GM12878 (cell line): ENCODE measurements around the gene KCNC1. TPM values are rescaled to one million over a fixed set of nuclear protein-coding genes. Genes with fewer than 3 reads are reported as not detected.

Experiments
- ATAC-seq: fragments of 200-7000 bp; cut with Tn5 transposase; 3 replicates; pipeline ENCODE4 v1.9.1; 2020; ENCODE audit warnings: mild to moderate bottlenecking, moderate library complexity
- BruUV-seq: library from RNA; stranded (reverse); fragments of 400-500 nt; replicated peaks from 2 replicates; lab custom pipeline; 2021; lab: Mats Ljungman, UMichigan
- CTCF ChIA-PET: fragments of 300-600 bp; sonication (Branson Sonifier 250); formaldehyde crosslinking; extraction: SDS; loops from one replicate; lab custom pipeline; 2021; ENCODE audit warnings: inconsistent platforms; lab: Yijun Ruan, JAX
- POLR2A ChIA-PET: fragments of 350-600 bp; formaldehyde crosslinking; extraction: SDS; loops from one replicate; lab custom pipeline; 2021; ENCODE audit warnings: inconsistent platforms; lab: Charles Lee
- RAD21 ChIA-PET: fragments of 300-600 bp; sonication (Branson Sonifier 250); formaldehyde crosslinking; loops from one replicate; lab custom pipeline; 2023; ENCODE audit warnings: antibody characterized with exemption; ENCODE audit not compliant: unreplicated experiment; lab: Charles Lee
- SMC1A ChIA-PET: fragments of 300-600 bp; sonication (Branson Sonifier 250); formaldehyde crosslinking; loops from one replicate; lab custom pipeline; 2023; ENCODE audit not compliant: unreplicated experiment, uncharacterized antibody; lab: Charles Lee
- DNase-seq: peaks from one replicate; pipeline ENCODE4 v3.0.0-alpha.2; 2011; ENCODE audit warnings: low read depth, low spot score
- FAIRE-seq: peaks from 3 replicates; lab custom pipeline; 2011; peaks lifted over from hg19 to GRCh38; lab: Jason Lieb, UNC
- H2AFZ ChIP-seq: 2 replicates; pipeline ENCODE4 v1.6.0; 2011; ENCODE audit warnings: low read depth, low read length, control low read depth; ENCODE audit not compliant: control insufficient read depth
- H3K27ac ChIP-seq: 2 replicates; pipeline ENCODE4 v1.5.1; 2011; ENCODE audit warnings: control low read depth; ENCODE audit not compliant: control insufficient read depth, insufficient read depth
- H3K27me3 ChIP-seq, 2 experiments: replicated peaks in 1 of 2; 2 replicates each; pipeline versions ENCODE4 v1.6.0 to v1.6.1; 2011; ENCODE audit warnings: low read length in 1 of 2; ENCODE audit not compliant: control insufficient read depth in 2 of 2, insufficient read depth in 2 of 2
- H3K36me3 ChIP-seq, 2 experiments: 2 replicates each; pipeline ENCODE4 v1.5.1; 2011; ENCODE audit warnings: low read length in 1 of 2; ENCODE audit not compliant: control insufficient read depth in 2 of 2, insufficient read depth in 2 of 2
- H3K4me1 ChIP-seq: 2 replicates; pipeline ENCODE4 v1.6.1; 2011; ENCODE audit warnings: mild to moderate bottlenecking, low read length, moderate library complexity, mixed read lengths; ENCODE audit not compliant: control insufficient read depth, insufficient read depth
- H3K4me2 ChIP-seq: 2 replicates; pipeline ENCODE4 v1.6.0; 2011; ENCODE audit warnings: control low read depth; ENCODE audit not compliant: control insufficient read depth, insufficient read depth
- H3K4me3 ChIP-seq: fragments of 200-600 bp; sonication (generic); 2 replicates; pipeline ENCODE4 v1.5.1; 2016
- H3K79me2 ChIP-seq: 2 replicates; pipeline ENCODE4 v1.6.0; 2011; ENCODE audit warnings: low read length; ENCODE audit not compliant: control insufficient read depth, insufficient read depth
- H3K9ac ChIP-seq: 2 replicates; pipeline ENCODE4 v1.8.0; 2011; ENCODE audit warnings: low read length, control low read depth, mixed read lengths; ENCODE audit not compliant: control insufficient read depth, insufficient read depth
- H3K9me3 ChIP-seq: replicated peaks from 3 replicates; pipeline ENCODE4 v1.5.1; 2011; ENCODE audit warnings: mild to moderate bottlenecking, low read length; ENCODE audit not compliant: control insufficient read depth, insufficient read depth
- H4K20me1 ChIP-seq: 2 replicates; pipeline ENCODE4 v1.6.0; 2011; ENCODE audit not compliant: control insufficient read depth, insufficient read depth
- ASH2L ChIP-seq: fragments of 300-600, 200-600 bp; sonication (generic); IDR thresholded peaks from 2 replicates; pipeline ENCODE4 v1.6.1; 2017; ENCODE audit warnings: low read depth, mild to moderate bottlenecking, borderline replicate concordance
- BACH1 ChIP-seq: fragments of 450-650 bp; IDR thresholded peaks from 2 replicates; pipeline ENCODE4 v1.6.1; 2017; ENCODE audit warnings: mild to moderate bottlenecking, borderline replicate concordance
- BCL3 ChIP-seq: IDR thresholded peaks from 2 replicates; pipeline ENCODE4 v1.6.1; 2011; ENCODE audit warnings: borderline replicate concordance, low read depth, mild to moderate bottlenecking, moderate library complexity, low read length; ENCODE audit not compliant: insufficient read depth, poor library complexity, severe bottlenecking
- CBX3 ChIP-seq: fragments of 200-600 bp; sonication (generic); IDR thresholded peaks from 2 replicates; pipeline ENCODE4 v1.6.1; 2016; ENCODE audit warnings: low read depth, borderline replicate concordance
- CREB1 ChIP-seq: IDR thresholded peaks from 2 replicates; pipeline ENCODE4 v1.6.1; 2012; ENCODE audit warnings: low read depth, mild to moderate bottlenecking, inconsistent platforms
- EED ChIP-seq: sonication (generic); IDR thresholded peaks from 2 replicates; pipeline ENCODE4 v1.6.1; 2016; ENCODE audit warnings: antibody characterized with exemption, low read depth
- ESRRA ChIP-seq: IDR thresholded peaks from 2 replicates; pipeline ENCODE4 v1.6.1; 2012; ENCODE audit warnings: mild to moderate bottlenecking, low read length, improper control_type of control experiment
- HDAC2 ChIP-seq: fragments of 200-600 bp; sonication (generic); IDR thresholded peaks from 2 replicates; pipeline ENCODE4 v1.6.1; 2017
- MTA3 ChIP-seq: IDR thresholded peaks from 2 replicates; pipeline ENCODE4 v1.6.1; 2012; ENCODE audit warnings: low read length, inconsistent platforms, borderline replicate concordance
- MXI1 ChIP-seq: fragments of 150-350 bp; IDR thresholded peaks from 2 replicates; pipeline ENCODE4 v1.6.1; 2011; ENCODE audit warnings: low read depth, mild to moderate bottlenecking, inconsistent platforms, low read length, improper control_type of control experiment
- NFYB ChIP-seq: IDR thresholded peaks from 2 replicates; pipeline ENCODE4 v1.6.1; 2011; ENCODE audit warnings: low read depth, mild to moderate bottlenecking, low read length, improper control_type of control experiment, moderate library complexity; ENCODE audit not compliant: insufficient read depth
- PAX8 ChIP-seq: fragments of 450-650 bp; IDR thresholded peaks from 2 replicates; pipeline ENCODE4 v1.6.1; 2017; ENCODE audit warnings: mild to moderate bottlenecking, moderate library complexity
- WGBS: methylation state at CpG from one replicate; pipeline ENCODE4 v1.1.6; 2016; ENCODE audit warnings: low lambda C conversion rate; ENCODE audit not compliant: insufficient replicate concordance, insufficient coverage; ENCODE audit errors: missing lambda C conversion rate; 5-methylcytosine and 5-hydroxymethylcytosine counted together
- in situ Hi-C: fragments of 300-500 bp; cut with MboI; formaldehyde crosslinking; loops from 9 replicates; pipeline ENCODE4 v1.14.3; 2018; ENCODE audit warnings: mixed read lengths
- intact Hi-C: fragments of 100-400 bp; cut with micrococcal nuclease; formaldehyde crosslinking; loops from one replicate; pipeline ENCODE4 v1.14.2; 2022; ENCODE audit not compliant: unreplicated experiment
- polyA plus RNA-seq, 11 experiments: library from polyadenylated mRNA; depleted of rRNA in 4 of 11; unstranded in 6 of 11; stranded (reverse) in 5 of 11; fragments of >200 nt; fragmentation: Nextera tagmentation in 4 of 11; fragmentation: Illumina TruSeq in 1 of 11; extraction: Ambion mirVana in 4 of 11; extraction: Trizol in 1 of 11; gene quantifications; 1 replicate in 1 of 11; 2 replicates in 10 of 11; pipeline versions ENCODE4 v1.2.1 to v1.2.3, GENCODE V29; 2011 to 2016; ENCODE audit warnings: inconsistent platforms in 2 of 11, missing spikeins in 2 of 11, low read depth in 1 of 11
- total RNA-seq, 4 experiments: library from RNA; depleted of rRNA in 3 of 4; stranded (reverse); fragments of >200 nt in 3 of 4; fragmentation: Illumina TruSeq in 1 of 4; extraction: Trizol in 1 of 4; gene quantifications; 2 replicates each; pipeline versions ENCODE4 v1.2.1 to v1.2.3, GENCODE V29; 2013 to 2021

The KCNC1 gene
- total and polyA plus RNA-seq, 10 of the 15 experiments (the other 5 are each of a cell fraction or from before 2014, with no cell fraction given) = 0.27 to 0.34 TPM; not detected in 8

DNA sequence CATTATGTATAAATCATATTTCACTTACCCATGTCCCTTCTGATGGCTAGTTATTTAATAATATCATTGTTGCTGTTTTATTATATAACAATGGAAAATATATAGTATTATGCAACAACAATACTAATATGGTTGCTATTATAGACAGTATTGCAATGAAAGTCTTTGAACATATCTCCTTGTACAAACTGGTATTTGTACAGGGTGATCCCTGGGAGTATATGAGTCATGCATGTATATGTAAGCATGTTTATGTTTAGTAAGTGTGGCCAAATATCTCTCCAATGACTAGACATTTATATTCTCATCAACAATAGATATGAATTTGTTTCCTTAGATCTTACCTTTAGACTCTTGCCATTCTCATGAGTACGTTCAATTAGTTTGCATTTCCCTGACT is 55.9 kb downstream of the KCNC1 start:
- TF ChIP-seq MXI1 = no peak
- no peak for TF ChIP-seq MTA3
- TF ChIP-seq BACH1 = no peak
- TF ChIP-seq HDAC2 = no peak
- no peak for TF ChIP-seq NFYB
- TF ChIP-seq CBX3 = no peak
- no peak for TF ChIP-seq ESRRA
- TF ChIP-seq EED = no peak
- no peak for TF ChIP-seq ASH2L
- TF ChIP-seq CREB1 = no peak
- no peak for TF ChIP-seq BCL3
- TF ChIP-seq PAX8 = no peak
- ChIA-PET SMC1A (no interaction called here), CTCF (no interaction called here), RAD21 (no interaction called here), POLR2A (no interaction called here)
- no peak overlapping the region for H3K9ac ChIP-seq
- no peaks in the 10 kb centered on the region; a peak in 1 of 4 replicates for H3K36me3 ChIP-seq
- H3K79me2 ChIP-seq = no peaks in the 10 kb centered on the region
- no peak overlapping the region for H3K4me3 ChIP-seq
- FAIRE-seq (no peak), ATAC-seq (no peak), DNase-seq (no peak)
- H3K4me1 ChIP-seq = no peaks in the 10 kb centered on the region
- BruUV-seq = no TSS peak
- 94% methylated on average over 1 of the region's 1 CpG for WGBS
- intact Hi-C loops (no loop called here), in situ Hi-C loops (no loop called here)
- H3K27ac ChIP-seq = no peak overlapping the region
- H3K9me3 ChIP-seq = no peaks in the 10 kb centered on the region
- no peak overlapping the region for H3K4me2 ChIP-seq
- H4K20me1 ChIP-seq = no peaks in the 10 kb centered on the region
- H2AFZ ChIP-seq = no peak overlapping the region
- H3K27me3 ChIP-seq = no peaks in the 10 kb centered on the region
